ENCODE measurements around the gene RUNX1.

The RUNX1 gene

DNA sequence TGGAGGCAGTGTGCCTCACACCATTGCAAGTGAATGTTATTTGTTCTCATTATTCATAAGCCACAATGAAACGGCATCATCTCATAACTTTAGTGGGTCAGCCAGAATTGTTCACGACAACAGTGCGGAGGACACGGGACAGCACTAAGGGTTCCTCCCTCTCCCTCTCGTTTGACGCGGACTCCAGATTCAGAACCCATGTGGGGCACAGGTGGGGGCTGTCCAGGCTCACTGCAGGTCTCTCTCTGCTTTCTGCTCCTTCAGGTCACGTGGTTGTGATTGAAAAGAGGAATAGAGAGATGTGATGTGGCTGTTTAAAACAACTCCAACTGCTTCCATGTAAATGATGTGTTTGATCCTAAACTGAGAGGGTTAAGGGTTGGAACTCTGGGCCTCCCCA is 13.5 kb downstream of the RUNX1 start:
- Mint-ChIP-seq H3K27me3 (no peaks in the 10 kb centered on the region), H3K27ac (peak overlapping the region; percentile 94), H3K9me3 (peaks cover 3% of the 10 kb centered on the region), H3K36me3 (ENCODE audit: low read depth) (peaks cover 14% of the 10 kb centered on the region), H3K4me1 (ENCODE audit: low read depth) (peaks cover 97% of the 10 kb centered on the region), H3K4me3 (peak overlapping the region; percentile 44)

DNA sequence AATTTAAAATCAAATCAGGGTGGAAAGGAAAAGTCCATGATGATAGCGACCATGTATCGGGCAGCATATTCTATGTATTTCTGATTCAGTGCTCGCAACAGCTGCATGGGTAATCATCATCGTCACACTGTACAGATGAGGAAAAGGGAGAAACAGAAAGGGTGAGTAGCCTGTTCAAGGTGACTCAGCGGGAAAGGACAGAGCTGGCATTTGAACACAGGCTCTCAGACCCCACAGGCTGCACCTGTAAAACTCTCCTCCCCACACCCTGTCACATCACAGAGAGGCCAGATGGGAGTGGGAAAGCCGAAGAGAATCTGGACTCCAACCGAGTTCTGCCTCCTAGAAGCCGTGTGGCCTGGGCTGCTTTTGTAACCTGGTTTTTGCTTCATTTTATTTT is 14.0 kb downstream of the RUNX1 start:
- Mint-ChIP-seq H3K27me3 (no peaks in the 10 kb centered on the region), H3K9me3 (peaks cover 3% of the 10 kb centered on the region), H3K4me3 (peak overlapping the region; percentile 46), H3K4me1 (ENCODE audit: low read depth) (peaks cover 97% of the 10 kb centered on the region), H3K27ac (peak overlapping the region; percentile 94), H3K36me3 (ENCODE audit: low read depth) (peaks cover 17% of the 10 kb centered on the region)

- H3K36me3 Mint-ChIP-seq (ENCODE audit: low read depth), result peaks cover 17% of the 10 kb centered on the region
- H3K4me3 Mint-ChIP-seq, result peak overlapping the region; percentile 46
- H3K27ac Mint-ChIP-seq, result peak overlapping the region; percentile 94
- no peaks in the 10 kb centered on the region for H3K27me3 Mint-ChIP-seq
- peaks cover 3% of the 10 kb centered on the region for H3K9me3 Mint-ChIP-seq
- peaks cover 97% of the 10 kb centered on the region for H3K4me1 Mint-ChIP-seq (ENCODE audit: low read depth)
These were observed 14.7 kb downstream of the RUNX1 start for GRCh38 chr21:35034203-35034926.

- no peaks in the 10 kb centered on the region for H3K27me3 Mint-ChIP-seq
- H3K27ac Mint-ChIP-seq, result peak overlapping the region; percentile 53
- no peak overlapping the region for H3K4me3 Mint-ChIP-seq
- peaks cover 3% of the 10 kb centered on the region for H3K9me3 Mint-ChIP-seq
- H3K4me1 Mint-ChIP-seq (ENCODE audit: low read depth), result peaks cover 98% of the 10 kb centered on the region
- H3K36me3 Mint-ChIP-seq (ENCODE audit: low read depth), result peaks cover 15% of the 10 kb centered on the region
These were observed 16.4 kb downstream of the RUNX1 start for GRCh38 chr21:35032474-35033263.

DNA sequence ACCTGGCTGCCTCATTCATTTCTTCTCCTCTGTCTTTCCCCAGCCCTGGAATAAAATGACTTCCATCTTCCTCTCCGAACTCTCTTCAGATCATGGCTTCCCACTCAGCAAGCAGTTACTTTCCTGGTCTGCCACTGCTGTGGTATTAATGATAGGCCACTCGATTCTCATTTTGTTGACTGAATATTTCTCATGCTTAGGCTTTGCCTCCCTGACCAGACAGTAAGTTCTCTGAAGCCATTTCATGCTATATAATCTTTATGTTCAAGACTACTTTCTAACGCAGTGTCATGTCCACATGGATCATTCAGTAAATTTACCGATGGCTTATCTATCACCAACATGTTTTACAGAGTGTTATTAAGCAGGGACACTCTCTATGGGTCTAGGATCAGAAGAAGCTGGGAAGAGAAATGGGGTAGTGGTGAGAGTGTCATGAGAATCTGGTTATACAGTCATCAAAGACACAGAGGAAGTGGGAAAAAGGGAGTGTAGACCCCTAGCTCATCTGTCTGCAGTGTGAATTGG is 20.6 kb downstream of the RUNX1 start:
- H3K36me3 Mint-ChIP-seq (ENCODE audit: low read depth), result peaks cover 12% of the 10 kb centered on the region
- H3K9me3 Mint-ChIP-seq, result peaks cover 3% of the 10 kb centered on the region
- H3K27me3 Mint-ChIP-seq, result no peaks in the 10 kb centered on the region
- peaks cover 96% of the 10 kb centered on the region for H3K4me1 Mint-ChIP-seq (ENCODE audit: low read depth)
- peak overlapping the region; percentile 97 for H3K27ac Mint-ChIP-seq
- H3K4me3 Mint-ChIP-seq, result no peak overlapping the region

- peaks cover 9% of the 10 kb centered on the region for H3K36me3 Mint-ChIP-seq (ENCODE audit: low read depth)
- H3K27me3 Mint-ChIP-seq, result no peaks in the 10 kb centered on the region
- H3K4me1 Mint-ChIP-seq (ENCODE audit: low read depth), result peaks cover 96% of the 10 kb centered on the region
- H3K9me3 Mint-ChIP-seq, result peaks cover under 1% of the 10 kb centered on the region
- peak overlapping the region; percentile 85 for H3K4me3 Mint-ChIP-seq
- H3K27ac Mint-ChIP-seq, result peak overlapping the region; percentile 97
These were observed 21.3 kb downstream of the RUNX1 start for GRCh38 chr21:35027563-35028450.

GRCh38 chr21:35026617-35027562 is 22.2 kb downstream of the RUNX1 start:
- H3K27ac Mint-ChIP-seq, result peak overlapping the region; percentile 97
- no peaks in the 10 kb centered on the region for H3K9me3 Mint-ChIP-seq
- peaks cover 93% of the 10 kb centered on the region for H3K4me1 Mint-ChIP-seq (ENCODE audit: low read depth)
- H3K36me3 Mint-ChIP-seq (ENCODE audit: low read depth), result peaks cover 4% of the 10 kb centered on the region
- no peaks in the 10 kb centered on the region for H3K27me3 Mint-ChIP-seq
- peak overlapping the region; percentile 85 for H3K4me3 Mint-ChIP-seq

GRCh38 chr21:35026153-35026500 is 23.0 kb downstream of the RUNX1 start:
- Mint-ChIP-seq H3K4me1 (ENCODE audit: low read depth) (peaks cover 95% of the 10 kb centered on the region), H3K36me3 (ENCODE audit: low read depth) (peaks cover 3% of the 10 kb centered on the region), H3K27ac (peak overlapping the region; percentile 97)

DNA sequence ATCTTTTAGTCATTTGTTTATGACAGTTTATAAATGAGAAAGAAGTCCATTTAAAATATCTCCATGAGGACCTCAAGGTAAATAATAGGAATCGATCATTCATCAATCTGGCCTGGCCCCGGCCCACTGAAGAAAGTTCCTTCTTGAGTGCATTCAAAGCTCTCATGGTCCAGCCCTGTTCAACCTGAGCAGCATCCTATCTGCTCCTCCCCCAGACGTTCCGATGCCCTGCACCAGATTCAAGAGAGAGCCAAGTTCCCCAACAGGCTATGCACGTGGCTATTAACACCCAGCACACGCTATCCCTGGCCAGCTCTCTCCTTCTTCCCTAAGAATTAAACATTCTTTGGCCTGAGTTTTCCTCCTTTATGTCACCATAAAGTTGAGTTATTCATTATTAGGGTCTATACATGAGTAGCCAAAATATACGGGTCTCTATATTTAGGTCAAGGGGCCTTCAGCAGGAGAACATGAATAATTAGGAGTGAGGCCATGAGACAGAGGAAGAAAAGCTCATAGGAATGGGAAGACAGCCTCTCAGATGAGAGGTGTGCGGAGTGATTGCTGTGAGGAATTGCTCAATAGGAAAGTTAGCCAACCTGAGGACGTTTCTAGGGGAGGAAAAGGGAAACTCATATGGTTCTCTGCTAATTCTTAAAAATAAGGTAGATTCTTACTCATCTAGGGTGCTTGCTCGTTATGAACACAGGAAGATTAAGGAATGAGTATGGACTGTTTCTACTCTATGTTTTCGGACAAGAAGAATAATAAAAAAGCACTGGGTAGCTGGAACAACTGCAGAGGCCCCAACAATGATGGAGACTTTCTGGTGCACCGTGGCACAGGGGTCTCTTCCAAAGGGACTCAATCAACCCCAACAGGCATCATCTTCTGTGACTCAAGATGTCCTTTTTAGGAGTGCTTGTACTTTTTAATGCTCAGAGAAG is 23.6 kb downstream of the RUNX1 start:
- Mint-ChIP-seq H3K4me1 (ENCODE audit: low read depth) (peaks cover 95% of the 10 kb centered on the region), H3K4me3 (peak overlapping the region; percentile 85), H3K27me3 (no peaks in the 10 kb centered on the region), H3K36me3 (ENCODE audit: low read depth) (peaks cover 3% of the 10 kb centered on the region), H3K9me3 (no peaks in the 10 kb centered on the region), H3K27ac (peak overlapping the region; percentile 97)

More at GRCh38 chr21:35026153-35026500, 23.0 kb downstream of the RUNX1 start:
- Mint-ChIP-seq H3K9me3 (no peaks in the 10 kb centered on the region), H3K4me3 (peak overlapping the region; percentile 85), H3K27me3 (no peaks in the 10 kb centered on the region)

DNA sequence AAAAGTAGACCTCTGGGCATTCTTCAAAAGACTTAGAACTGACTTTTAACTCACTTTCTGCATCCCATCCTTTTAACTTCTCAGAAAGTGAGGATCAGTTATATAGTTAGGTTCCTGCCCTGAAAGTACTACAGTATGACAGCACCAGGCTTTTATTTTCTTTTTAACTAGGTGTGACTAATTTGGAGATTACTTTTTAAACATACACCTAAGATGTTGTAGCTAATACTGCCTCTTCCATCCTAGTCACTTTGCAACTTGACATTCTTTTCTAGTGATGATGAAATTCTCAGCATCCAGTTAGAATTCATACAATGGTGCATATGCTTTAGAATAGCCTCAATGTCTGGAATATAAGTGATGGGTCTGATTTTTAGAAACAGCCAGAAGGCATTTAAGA is 24.6 kb downstream of the RUNX1 start:
- H3K9me3 Mint-ChIP-seq, result no peaks in the 10 kb centered on the region
- H3K36me3 Mint-ChIP-seq (ENCODE audit: low read depth), result no peaks in the 10 kb centered on the region
- peaks cover 95% of the 10 kb centered on the region for H3K4me1 Mint-ChIP-seq (ENCODE audit: low read depth)
- H3K27ac Mint-ChIP-seq, result peak overlapping the region; percentile 72
- peak overlapping the region; percentile 33 for H3K4me3 Mint-ChIP-seq
- H3K27me3 Mint-ChIP-seq, result no peaks in the 10 kb centered on the region

- peaks cover 95% of the 10 kb centered on the region for H3K4me1 Mint-ChIP-seq (ENCODE audit: low read depth)
- no peaks in the 10 kb centered on the region for H3K27me3 Mint-ChIP-seq
- H3K9me3 Mint-ChIP-seq, result no peaks in the 10 kb centered on the region
- no peaks in the 10 kb centered on the region for H3K36me3 Mint-ChIP-seq (ENCODE audit: low read depth)
- peak overlapping the region; percentile 72 for H3K27ac Mint-ChIP-seq
- no peak overlapping the region for H3K4me3 Mint-ChIP-seq
These were observed 25.1 kb downstream of the RUNX1 start for GRCh38 chr21:35024071-35024420.

DNA sequence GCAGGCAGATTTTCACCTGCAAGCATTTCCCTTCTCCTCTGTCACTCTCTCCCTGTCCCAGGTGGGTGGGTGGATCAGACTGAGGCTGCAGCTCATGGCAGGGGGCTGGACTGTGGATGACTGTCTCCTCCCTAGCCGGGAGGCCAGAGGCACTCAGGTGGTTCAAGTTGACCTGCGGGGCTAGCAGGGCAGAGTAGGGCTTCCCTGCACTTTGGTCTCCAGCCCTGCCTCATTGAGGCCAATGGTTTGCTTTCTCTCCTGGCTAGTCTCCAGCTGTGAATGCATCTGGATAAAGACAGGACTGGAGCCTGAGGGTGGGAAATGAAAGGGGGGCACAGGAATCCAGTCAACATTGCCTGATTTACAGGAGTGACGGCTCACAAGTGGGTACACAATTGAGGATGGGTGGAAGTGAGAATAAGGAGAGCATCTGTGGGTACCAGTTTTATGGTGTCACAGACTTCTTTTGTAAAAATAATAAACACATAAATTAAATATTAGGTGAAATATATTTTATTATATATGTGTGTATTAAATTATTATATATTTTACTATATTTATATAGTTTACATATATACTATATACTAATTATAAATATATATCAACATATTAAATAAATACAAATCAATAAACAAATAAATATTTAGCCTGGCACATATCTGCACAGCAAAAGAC is 25.6 kb downstream of the RUNX1 start:
- Mint-ChIP-seq H3K27me3 (no peaks in the 10 kb centered on the region), H3K4me3 (no peak overlapping the region), H3K9me3 (no peaks in the 10 kb centered on the region), H3K27ac (peak overlapping the region; percentile 78), H3K36me3 (ENCODE audit: low read depth) (no peaks in the 10 kb centered on the region), H3K4me1 (ENCODE audit: low read depth) (peaks cover 92% of the 10 kb centered on the region)

All from stimulated activated naive CD8-positive, alpha-beta T cell treated with anti-CD3 and anti-CD28 coated beads, Interleukin-15, Interleukin-2, amounts not matched to agents 100 ng/mL and 50 ng/mL, for 24 hours (primary cell).